Natural killer cell treated with Interleukin-12 subunit alpha and Interleukin-12 subunit beta and Interleukin-15 and Interleukin-18, amount 100 ng/mL, for 72 hours (primary cell): Measurements from ENCODE around the gene CFAP20DC. TPM values are rescaled to one million over a fixed set of nuclear protein-coding genes. Genes with fewer than 3 reads are reported as not detected.
"Not testable (repeated sequence)": the region's sequence is repeated elsewhere in the genome, so short reads cannot be mapped to it uniquely, and the experiment has no call there.

ENCODE experiments used
- ATAC-seq, 2 donors: fragments of 150-1000 bp; cut with Tn5 transposase in 1 of 2; sonication (Bioruptor Pico), chemical (Tn5 transposase) in 1 of 2; 2 replicates each; pipeline ENCODE4 v1.10.0; 2021
- DNase-seq: peaks from one replicate; pipeline ENCODE4 v3.0.0; 2022; ENCODE audit warnings: low spot score
- H3K27ac Mint-ChIP-seq, 2 donors: 1 replicate in 1 of 2; 2 replicates in 1 of 2; pipeline ENCODE4 v1.8.0; 2022; ENCODE audit warnings: mixed read lengths in 2 of 2, mild to moderate bottlenecking in 1 of 2, moderate library complexity in 1 of 2
- H3K27me3 Mint-ChIP-seq, 2 donors: 1 replicate in 1 of 2; 2 replicates in 1 of 2; pipeline ENCODE4 v1.8.0; 2022; ENCODE audit warnings: mixed read lengths in 2 of 2
- H3K36me3 Mint-ChIP-seq: one replicate; pipeline ENCODE4 v1.8.0; 2022; ENCODE audit warnings: mixed read lengths
- H3K4me1 Mint-ChIP-seq, 2 donors: 1 replicate in 1 of 2; 2 replicates in 1 of 2; pipeline ENCODE4 v1.8.0; 2022; ENCODE audit warnings: low read depth in 2 of 2, mixed read lengths in 2 of 2, mild to moderate bottlenecking in 1 of 2
- H3K4me3 Mint-ChIP-seq: one replicate; pipeline ENCODE4 v1.8.0; 2022; ENCODE audit warnings: mixed read lengths
- H3K9me3 Mint-ChIP-seq: 2 replicates; pipeline ENCODE4 v1.8.0; 2022; ENCODE audit warnings: mixed read lengths
- total RNA-seq, 2 donors: library from RNA; stranded (reverse); gene quantifications; one replicate each; pipeline ENCODE4 v1.2.3, GENCODE V29; 2022

Gene CFAP20DC
- total RNA-seq, 2 donors from 2014 or later: 0.61 to 0.71 TPM

DNA sequence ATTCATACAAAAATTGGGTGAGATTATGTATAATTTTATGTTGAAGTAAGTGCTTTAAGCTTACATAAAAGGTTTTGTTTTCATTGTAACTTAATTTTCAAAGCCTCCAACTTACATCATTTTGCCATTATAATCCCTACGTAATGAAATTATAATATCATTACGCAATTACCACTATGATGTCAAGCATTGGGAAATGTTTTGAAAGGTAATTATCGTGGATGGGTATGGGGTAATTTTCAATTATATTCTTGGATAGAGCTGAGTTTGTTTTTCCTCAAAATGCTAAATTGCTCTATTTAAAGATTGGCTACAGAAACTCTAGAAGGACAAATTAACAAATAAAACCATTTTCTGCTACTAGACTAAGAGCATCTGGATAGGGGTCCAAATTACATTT lies 303.1 kb downstream of the CFAP20DC start:
- ATAC-seq (no peak), DNase-seq (no peak)
- Mint-ChIP-seq H3K9me3 (no peaks in the 10 kb centered on the region), H3K36me3 (no peaks in the 10 kb centered on the region), H3K4me3 (no peak overlapping the region), H3K4me1 (no peaks in the 10 kb centered on the region), H3K27ac (no peak overlapping the region), H3K27me3 (peaks cover 4 to 8% of the 10 kb centered on the region in 2 donors)

DNA sequence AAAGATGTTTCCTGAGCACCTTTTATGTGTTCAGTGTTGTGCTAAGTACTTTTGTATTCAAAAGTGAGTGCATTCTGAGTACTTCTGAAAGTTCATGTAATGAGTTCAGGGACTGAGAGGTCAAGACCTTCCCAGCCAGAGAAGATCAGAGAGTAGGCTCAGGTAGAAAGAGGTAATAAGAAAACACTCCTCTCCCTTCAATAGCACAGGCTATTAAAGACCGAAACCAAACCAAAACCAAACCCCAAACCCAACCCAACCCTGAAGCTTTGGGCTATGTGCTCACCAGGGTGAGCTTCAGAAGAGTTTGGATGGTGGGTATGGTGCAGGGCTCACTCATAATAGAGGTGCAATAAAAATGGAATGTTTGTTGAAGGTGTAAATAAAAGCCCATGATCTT lies 306.5 kb downstream of the CFAP20DC start:
- Mint-ChIP-seq H3K27me3 (peaks cover 4 to 14% of the 10 kb centered on the region in 2 donors), H3K4me1 (no peaks in the 10 kb centered on the region), H3K27ac (no peak overlapping the region), H3K4me3 (no peak overlapping the region), H3K36me3 (no peaks in the 10 kb centered on the region), H3K9me3 (no peaks in the 10 kb centered on the region)
- no peak for DNase-seq
- ATAC-seq: no peak

DNA sequence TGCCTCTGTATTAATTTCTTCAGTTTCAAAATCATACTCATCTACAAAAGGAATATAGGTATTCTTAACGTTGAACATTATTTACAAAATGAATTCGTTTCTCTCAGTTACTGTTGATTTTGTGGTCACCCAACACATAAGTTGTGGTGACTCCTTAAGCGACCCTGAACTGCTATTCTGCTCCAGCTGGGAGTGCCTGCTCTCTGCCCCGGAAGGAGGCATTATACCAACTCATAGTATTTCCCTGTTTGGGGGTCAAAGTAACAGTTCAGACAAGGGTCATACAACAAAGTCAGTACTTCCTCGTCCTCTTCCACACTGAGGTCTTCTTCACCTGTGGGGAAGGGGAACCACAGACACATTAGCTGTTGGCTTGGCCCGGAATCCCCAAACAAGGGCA lies 307.6 kb downstream of the CFAP20DC start:
- Mint-ChIP-seq H3K4me3 (no peak overlapping the region), H3K4me1 (no peaks in the 10 kb centered on the region), H3K27me3 (peaks cover 4 to 14% of the 10 kb centered on the region in 2 donors), H3K36me3 (no peaks in the 10 kb centered on the region), H3K27ac (no peak overlapping the region), H3K9me3 (no peaks in the 10 kb centered on the region)
- ATAC-seq (no peak), DNase-seq (no peak)

DNA sequence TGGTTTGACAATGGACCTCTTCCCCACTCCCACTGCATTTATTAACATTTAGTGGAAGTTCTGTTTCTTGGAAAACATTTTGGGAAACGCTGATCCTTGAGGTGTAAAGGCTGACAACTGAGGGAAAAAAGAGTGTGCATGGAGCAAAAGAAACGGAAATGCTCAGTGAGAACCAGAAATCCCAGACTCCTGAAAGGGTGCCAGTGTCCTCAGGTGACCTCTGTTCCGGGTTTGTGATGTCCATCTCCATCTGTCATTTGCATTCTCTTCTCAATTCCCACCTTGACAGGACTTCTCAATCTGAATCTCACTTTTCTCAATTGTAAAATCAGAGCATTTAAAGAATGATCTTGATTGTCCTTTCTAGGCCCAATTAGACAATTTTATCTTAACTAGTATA lies 312.2 kb downstream of the CFAP20DC start:
- ATAC-seq: no peak
- Mint-ChIP-seq H3K27me3 (peaks cover 8 to 13% of the 10 kb centered on the region in 2 donors), H3K4me3 (no peak overlapping the region), H3K9me3 (peaks cover 3% of the 10 kb centered on the region), H3K27ac (no peak overlapping the region), H3K4me1 (no peaks in the 10 kb centered on the region), H3K36me3 (no peaks in the 10 kb centered on the region)
- DNase-seq: no peak

DNA sequence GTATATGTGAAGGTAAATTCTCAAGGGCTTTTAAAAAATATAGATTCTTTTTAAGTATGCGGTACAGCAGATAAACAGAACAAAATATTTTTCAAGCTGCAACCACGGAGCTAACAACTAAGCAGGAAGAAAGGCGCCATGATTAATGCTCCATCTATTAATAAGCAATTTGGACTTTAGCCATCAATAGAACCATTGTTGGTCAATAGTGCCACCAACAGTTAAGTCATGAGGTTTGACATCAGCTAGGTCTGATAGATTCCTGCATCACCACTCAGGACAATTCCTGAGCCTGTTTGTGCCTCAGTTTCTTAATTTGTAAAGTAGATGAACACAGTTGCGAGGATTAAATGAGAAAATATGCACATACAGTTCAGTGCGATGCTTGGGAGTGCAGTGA lies 318.2 kb downstream of the CFAP20DC start:
- H3K9me3 Mint-ChIP-seq: peaks cover 3% of the 10 kb centered on the region

DNA sequence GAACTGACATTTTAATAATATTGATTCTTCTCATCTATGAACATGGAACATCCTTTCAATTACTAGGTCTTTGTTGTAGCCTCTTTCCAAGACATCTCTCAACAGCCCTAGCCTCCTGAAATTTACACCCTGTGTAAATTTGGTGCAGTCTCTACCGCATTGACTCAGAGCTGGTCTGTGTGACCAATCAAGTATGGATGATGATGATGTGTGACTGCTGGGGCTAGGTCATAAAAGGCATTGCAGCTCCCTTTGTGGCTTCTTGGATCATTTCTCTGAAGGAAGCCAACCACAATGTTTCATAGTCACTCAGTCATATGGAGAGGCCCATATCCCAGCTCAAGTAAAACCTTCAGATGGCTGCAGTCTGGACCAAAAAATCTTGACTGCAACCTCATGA lies 321.1 kb downstream of the CFAP20DC start:
- DNase-seq (no peak), ATAC-seq (peak in 1 of 2 donors; percentile 57)
- peaks cover 2 to 18% of the 10 kb centered on the region in 2 donors for H3K27me3 Mint-ChIP-seq
- H3K27ac Mint-ChIP-seq: no peak overlapping the region
- H3K4me3 Mint-ChIP-seq: no peak overlapping the region
- H3K4me1 Mint-ChIP-seq: no peaks in the 10 kb centered on the region
- no peaks in the 10 kb centered on the region for H3K36me3 Mint-ChIP-seq
- H3K9me3 Mint-ChIP-seq: no peaks in the 10 kb centered on the region

More for the DNA sequence above, 318.2 kb downstream of the CFAP20DC start:
- Mint-ChIP-seq H3K27ac (no peak overlapping the region), H3K36me3 (no peaks in the 10 kb centered on the region), H3K27me3 (peaks cover 6 to 18% of the 10 kb centered on the region in 2 donors), H3K4me3 (no peak overlapping the region), H3K4me1 (no peaks in the 10 kb centered on the region)
- no peak for ATAC-seq
- no peak for DNase-seq

DNA sequence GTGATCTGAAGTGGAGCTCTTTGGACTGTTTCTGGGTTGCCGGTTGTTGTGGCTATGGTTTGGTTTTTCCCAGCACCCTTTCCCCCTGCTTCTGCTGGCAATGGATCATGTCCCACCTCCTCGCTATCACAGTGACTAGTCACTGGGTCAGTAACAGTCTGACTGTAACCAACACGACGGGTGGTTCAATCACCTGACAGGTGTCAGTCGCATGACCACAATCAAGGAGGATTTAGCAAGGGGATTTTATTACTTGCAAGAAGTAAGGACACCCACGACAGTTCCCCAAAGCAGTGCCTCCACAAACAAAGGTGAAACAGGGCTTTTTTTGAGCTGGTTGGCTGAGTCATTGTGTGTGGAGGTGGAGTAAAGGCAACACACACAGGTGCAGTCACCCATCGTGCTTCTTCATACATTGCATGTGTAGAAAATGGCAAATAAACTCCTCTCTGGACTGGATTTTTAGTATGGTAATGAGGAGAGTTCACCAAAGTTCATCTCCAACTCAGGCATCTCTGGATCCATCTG lies 324.4 kb downstream of the CFAP20DC start:
- ATAC-seq (no peak), DNase-seq (no peak)
- Mint-ChIP-seq H3K27ac (no peak overlapping the region), H3K36me3 (no peaks in the 10 kb centered on the region), H3K4me3 (no peak overlapping the region), H3K27me3 (peaks cover 4 to 17% of the 10 kb centered on the region in 2 donors), H3K4me1 (no peaks in the 10 kb centered on the region), H3K9me3 (no peaks in the 10 kb centered on the region)

DNA sequence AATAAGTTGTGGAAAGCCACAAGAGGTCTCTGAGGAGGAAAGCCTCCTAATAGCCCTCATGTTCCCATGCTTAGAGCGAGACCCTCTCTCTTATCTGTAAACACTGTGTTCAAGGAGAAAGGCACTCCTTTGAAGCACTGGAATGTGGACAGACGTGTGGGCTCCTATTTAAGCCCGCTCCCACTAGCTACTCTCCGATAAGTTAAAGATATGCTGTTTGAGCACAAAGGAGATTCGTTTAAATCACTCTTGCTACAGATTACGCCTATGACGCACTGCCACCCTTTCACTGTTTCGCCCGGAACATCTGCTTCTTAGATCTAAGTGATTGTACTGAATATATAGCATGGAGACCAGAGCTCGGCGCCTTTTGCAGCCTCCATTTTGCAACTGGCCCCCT lies 325.5 kb downstream of the CFAP20DC start:
- Mint-ChIP-seq H3K27me3 (peaks cover 4 to 16% of the 10 kb centered on the region in 2 donors), H3K27ac (no peak overlapping the region), H3K4me1 (no peaks in the 10 kb centered on the region), H3K9me3 (no peaks in the 10 kb centered on the region), H3K36me3 (no peaks in the 10 kb centered on the region), H3K4me3 (no peak overlapping the region)
- DNase-seq (no peak), ATAC-seq (no peak)

DNA sequence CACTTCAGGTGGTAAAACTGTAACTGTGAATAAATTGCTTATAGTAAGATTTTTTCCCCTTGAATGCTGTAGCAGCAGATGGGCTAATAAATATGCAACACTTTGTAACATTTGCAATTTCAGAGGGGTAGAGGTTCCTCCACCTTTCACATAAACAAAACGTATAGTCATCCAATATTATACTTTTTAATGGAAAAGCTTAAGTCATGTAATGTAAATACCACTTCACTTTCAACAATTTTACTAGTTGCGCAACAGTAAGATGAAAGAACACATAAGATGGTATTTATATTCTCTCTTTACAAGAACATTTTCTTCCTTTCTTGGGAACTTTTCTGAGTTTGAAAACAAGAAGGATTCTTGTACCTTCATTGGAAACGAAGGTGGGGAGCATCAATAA lies 326.7 kb downstream of the CFAP20DC start:
- H3K4me3 Mint-ChIP-seq: no peak overlapping the region
- H3K4me1 Mint-ChIP-seq: no peaks in the 10 kb centered on the region
- H3K27me3 Mint-ChIP-seq: peaks cover 4 to 16% of the 10 kb centered on the region in 2 donors
- no peaks in the 10 kb centered on the region for H3K9me3 Mint-ChIP-seq
- H3K27ac Mint-ChIP-seq: no peak overlapping the region
- no peaks in the 10 kb centered on the region for H3K36me3 Mint-ChIP-seq
- DNase-seq (no peak), ATAC-seq (no peak)

DNA sequence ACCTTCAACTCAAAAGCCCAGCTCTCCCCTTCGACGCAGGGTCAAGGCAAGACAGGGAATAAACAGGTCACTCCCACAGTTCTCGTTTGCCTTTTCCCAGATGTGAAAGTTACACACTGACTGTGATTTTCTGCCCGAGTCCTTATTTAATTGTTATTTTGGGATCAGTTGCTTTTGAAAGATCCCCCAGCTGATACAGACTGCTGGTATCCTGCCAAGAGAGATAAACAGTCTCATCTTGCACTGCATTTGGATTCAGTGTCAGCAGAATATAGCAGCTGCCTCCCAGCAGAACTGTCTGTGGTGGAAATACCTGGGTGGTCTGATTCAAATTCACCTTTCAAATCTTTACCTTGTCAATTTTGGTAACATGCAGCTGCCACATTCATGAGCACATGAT lies 327.3 kb downstream of the CFAP20DC start:
- Mint-ChIP-seq H3K4me1 (no peaks in the 10 kb centered on the region), H3K4me3 (no peak overlapping the region), H3K36me3 (no peaks in the 10 kb centered on the region), H3K9me3 (no peaks in the 10 kb centered on the region), H3K27me3 (peaks cover 4 to 16% of the 10 kb centered on the region in 2 donors), H3K27ac (no peak overlapping the region)
- ATAC-seq (no peak), DNase-seq (no peak)

DNA sequence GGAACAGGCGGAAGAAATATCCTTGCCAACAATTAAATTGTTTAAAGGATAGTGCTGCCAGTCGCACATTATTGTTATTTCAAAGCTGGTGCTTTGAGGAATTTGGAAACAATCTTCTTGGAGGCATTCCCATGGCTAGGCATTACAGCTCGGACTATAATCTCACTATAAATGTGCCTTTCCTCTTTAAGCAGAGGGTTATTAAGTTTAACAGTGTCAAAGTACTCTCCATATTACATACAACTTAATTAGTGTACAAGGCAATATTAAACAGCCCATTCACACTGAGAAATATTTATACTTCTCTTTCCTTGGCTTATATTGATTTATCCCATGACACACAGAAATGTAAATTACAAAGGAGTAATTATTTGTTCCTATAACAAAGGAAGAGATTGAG lies 329.3 kb downstream of the CFAP20DC start:
- H3K4me3 Mint-ChIP-seq: no peak overlapping the region
- H3K27ac Mint-ChIP-seq: no peak overlapping the region
- peaks cover 4 to 16% of the 10 kb centered on the region in 2 donors for H3K27me3 Mint-ChIP-seq
- H3K4me1 Mint-ChIP-seq: no peaks in the 10 kb centered on the region
- no peaks in the 10 kb centered on the region for H3K9me3 Mint-ChIP-seq
- DNase-seq (no peak), ATAC-seq (no peak)
- no peaks in the 10 kb centered on the region for H3K36me3 Mint-ChIP-seq

DNA sequence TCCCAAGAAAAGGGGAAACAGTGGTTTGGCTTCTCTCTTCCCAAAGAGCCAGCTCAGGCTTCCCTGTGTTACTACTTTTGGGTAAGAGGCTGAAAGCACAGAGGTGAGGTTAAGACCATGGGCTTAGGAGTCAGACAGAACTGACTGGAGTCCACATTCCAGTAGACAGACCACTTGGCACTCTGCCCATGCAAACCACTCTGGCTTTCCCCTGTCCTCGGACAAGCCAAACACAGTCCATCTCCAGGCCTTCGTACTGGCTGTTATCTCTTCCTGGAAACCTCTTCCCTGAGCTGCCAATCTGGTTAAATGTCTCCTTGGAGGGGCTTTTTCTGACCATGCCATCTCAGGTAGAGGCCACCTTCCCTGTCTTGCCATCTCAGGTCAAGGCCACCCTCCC lies 330.1 kb downstream of the CFAP20DC start:
- DNase-seq: no peak
- Mint-ChIP-seq H3K36me3 (no peaks in the 10 kb centered on the region), H3K9me3 (no peaks in the 10 kb centered on the region), H3K4me3 (no peak overlapping the region), H3K27ac (no peak overlapping the region), H3K4me1 (no peaks in the 10 kb centered on the region), H3K27me3 (peaks cover 4 to 16% of the 10 kb centered on the region in 2 donors)
- no peak for ATAC-seq

DNA sequence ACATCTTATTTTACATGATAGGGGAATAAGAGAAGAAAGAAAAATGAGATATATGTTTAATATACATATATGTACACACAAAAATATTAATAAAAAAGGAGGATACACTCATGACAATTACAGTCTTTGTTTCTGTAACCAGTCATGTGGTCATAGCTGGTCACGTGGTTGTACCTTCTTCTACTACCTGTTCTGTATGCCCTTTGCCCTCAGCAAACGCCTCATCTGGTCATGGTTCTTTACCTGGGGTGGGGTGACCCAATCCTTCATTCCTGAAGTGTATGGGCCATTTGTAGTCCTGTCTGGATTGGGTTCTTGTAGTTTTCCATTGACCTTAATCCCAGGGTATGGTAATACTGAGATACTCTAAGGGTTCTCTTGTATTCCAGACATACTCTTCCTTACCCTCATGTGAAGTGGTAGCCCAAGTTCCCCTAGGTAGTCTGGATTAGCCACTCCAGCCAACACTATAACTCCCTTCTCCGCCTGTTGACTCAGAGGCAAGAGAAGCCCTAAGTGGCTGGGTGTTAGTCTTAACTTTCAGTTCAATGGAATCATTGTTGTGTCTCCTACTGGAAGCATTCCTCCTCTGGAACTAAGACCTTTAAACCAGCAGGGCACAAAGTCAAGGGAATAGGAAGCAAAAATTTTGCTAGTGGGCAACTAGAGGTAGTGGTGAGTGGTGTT lies 336.0 kb downstream of the CFAP20DC start:
- Mint-ChIP-seq H3K27me3 (no peaks in the 10 kb centered on the region), H3K4me3 (no peak overlapping the region), H3K36me3 (no peaks in the 10 kb centered on the region), H3K27ac (no peak overlapping the region), H3K9me3 (no peaks in the 10 kb centered on the region), H3K4me1 (no peaks in the 10 kb centered on the region)
- ATAC-seq (no peak), DNase-seq (no peak)

DNA sequence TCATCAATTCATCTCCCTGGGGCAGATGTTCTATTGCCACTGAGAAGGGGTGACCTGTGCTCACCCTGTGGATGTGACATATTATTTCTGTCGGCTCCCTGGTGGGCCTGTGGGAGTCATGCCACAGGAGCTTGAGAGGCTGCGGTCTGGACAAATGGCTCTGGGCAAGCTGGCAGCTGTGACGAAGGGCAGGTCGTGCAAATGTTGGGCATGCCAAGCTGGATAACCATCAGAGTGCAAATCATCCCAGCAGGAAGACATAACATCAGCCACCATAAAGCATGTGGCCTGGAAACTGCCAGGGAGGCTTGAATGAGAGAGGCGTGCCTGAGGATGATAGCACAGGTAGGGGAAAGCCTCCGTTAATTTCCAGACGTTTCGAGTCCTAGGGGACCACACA lies 338.0 kb downstream of the CFAP20DC start:
- DNase-seq: no peak
- peaks cover 0 to 6% of the 10 kb centered on the region in 2 donors for H3K27me3 Mint-ChIP-seq
- no peak overlapping the region for H3K27ac Mint-ChIP-seq
- no peak for ATAC-seq
- H3K9me3 Mint-ChIP-seq: peaks cover 2% of the 10 kb centered on the region
- no peaks in the 10 kb centered on the region for H3K4me1 Mint-ChIP-seq
- H3K4me3 Mint-ChIP-seq: no peak overlapping the region
- H3K36me3 Mint-ChIP-seq: no peaks in the 10 kb centered on the region

DNA sequence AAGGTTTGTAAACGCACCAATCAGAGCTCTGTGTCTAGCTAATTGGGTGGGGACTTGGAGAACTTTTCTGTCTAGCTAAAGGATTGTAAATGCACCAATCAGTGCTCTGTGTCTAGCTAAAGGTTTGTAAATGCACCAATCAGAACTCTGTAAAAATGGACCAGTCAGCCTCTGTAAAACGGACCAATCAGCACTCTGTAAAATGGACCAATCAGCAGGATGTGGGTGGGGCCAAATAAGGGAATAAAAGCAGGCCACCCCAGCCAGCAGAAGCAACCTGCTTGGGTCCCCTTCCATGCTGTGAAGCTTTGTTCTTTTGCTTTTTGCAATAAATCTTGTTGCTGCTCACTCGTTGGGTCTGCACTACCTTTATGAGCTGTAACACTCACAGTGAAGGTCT lies 340.8 kb downstream of the CFAP20DC start:
- not testable (repeated sequence) for H3K36me3 Mint-ChIP-seq, H3K9me3 Mint-ChIP-seq, H3K4me3 Mint-ChIP-seq, H3K4me1 Mint-ChIP-seq, ATAC-seq, H3K27ac Mint-ChIP-seq, H3K27me3 Mint-ChIP-seq, DNase-seq
